Prostate gland (tissue), 2 donors: ENCODE results near the gene PPFIA2. TPM values are rescaled to one million over a fixed set of nuclear protein-coding genes. Genes with fewer than 3 reads are reported as not detected.

ENCODE experiments used
- DNase-seq: peaks from one replicate; pipeline ENCODE4 v3.0.0-alpha.2; 2019; ENCODE audit warnings: low spot score
- H3K27ac ChIP-seq, 2 donors: fragments of 200-600 bp; sonication (generic); 2 replicates each; pipeline ENCODE4 v1.5.1; 2017 to 2019
- H3K27me3 ChIP-seq: fragments of 200-600 bp; sonication (generic); replicated peaks from 2 replicates; pipeline ENCODE4 v1.5.1; 2019; ENCODE audit not compliant: insufficient read depth
- H3K36me3 ChIP-seq, 2 donors: fragments of 200-600 bp; sonication (generic); 1 replicate in 1 of 2; 2 replicates in 1 of 2; pipeline versions ENCODE4 v1.5.1 to v1.8.1; 2017 to 2019
- H3K4me1 ChIP-seq: fragments of 200-600 bp; sonication (generic); replicated peaks from 2 replicates; pipeline ENCODE4 v1.5.1; 2019
- H3K4me3 ChIP-seq, 2 donors: fragments of 200-600 bp; sonication (generic); 2 replicates each; pipeline ENCODE4 v1.5.1; 2017 to 2019
- H3K9me3 ChIP-seq: fragments of 200-600 bp; sonication (generic); 2 replicates; pipeline ENCODE4 v1.5.1; 2017
- CTCF ChIP-seq, 4 experiments: fragments of 200-600 bp in 2 of 4; fragments of 450-650 bp in 2 of 4; sonication (generic) in 2 of 4; IDR thresholded peaks; 1 replicate in 3 of 4; 2 replicates in 1 of 4; pipeline ENCODE4 v1.5.1; 2016 to 2019; ENCODE audit warnings: antibody characterized with exemption in 4 of 4, mild to moderate bottlenecking in 2 of 4, moderate library complexity in 2 of 4
- POLR2A ChIP-seq: fragments of 450-650 bp; IDR thresholded peaks from one replicate; pipeline ENCODE4 v1.6.1; 2016; ENCODE audit warnings: antibody characterized with exemption, mild to moderate bottlenecking
- POLR2AphosphoS5 ChIP-seq: sonication (generic); formaldehyde crosslinking; IDR thresholded peaks from one replicate; pipeline ENCODE4 v1.6.1; 2017; ENCODE audit warnings: antibody characterized with exemption
- WGBS: methylation state at CpG from one replicate; pipeline ENCODE4 v1.1.5; 2018; 5-methylcytosine and 5-hydroxymethylcytosine counted together
- intact Hi-C: fragments of 100-400 bp; cut with DNase I; formaldehyde crosslinking; loops from one replicate; pipeline ENCODE4 v1.14.2; 2022
- total RNA-seq, 2 donors: library from RNA; depleted of rRNA; stranded (reverse); fragments of >200 nt; gene quantifications; one replicate each; pipeline ENCODE4 v1.1.0, GENCODE V29; 2016

PPFIA2 gene
- total RNA-seq, 2 donors from 2014 or later = 7.3 to 22.9 TPM

- intact Hi-C loops = no loop called here
- Histone ChIP-seq H3K9me3 (no peaks in the 10 kb centered on the region), H3K36me3 (no peaks in the 10 kb centered on the region), H3K4me3 (no peak overlapping the region), H3K4me1 (no peaks in the 10 kb centered on the region), H3K27me3 (no peaks in the 10 kb centered on the region), H3K27ac (no peak overlapping the region)
- WGBS = 47% methylated on average over 1 of the region's 1 CpG
- TF ChIP-seq POLR2AphosphoS5 (no peak), POLR2A (no peak), CTCF (IDR thresholded peaks at IDR 0.05) (no peak)
- no peak for DNase-seq
Measured at GRCh38 chr12:81470923-81471322, 288.2 kb downstream of the PPFIA2 start.

- DNase-seq = no peak
- no peak for TF ChIP-seq CTCF (IDR thresholded peaks at IDR 0.05)
- no peak for TF ChIP-seq POLR2AphosphoS5
- no peak for TF ChIP-seq POLR2A
- 21% methylated on average over 2 of the region's 2 CpGs for WGBS
- intact Hi-C loops = no loop called here
- Histone ChIP-seq H3K36me3 (no peaks in the 10 kb centered on the region), H3K4me3 (no peak overlapping the region), H3K27ac (no peak overlapping the region), H3K4me1 (no peaks in the 10 kb centered on the region), H3K9me3 (no peaks in the 10 kb centered on the region), H3K27me3 (no peaks in the 10 kb centered on the region)
Measured at GRCh38 chr12:81468206-81468605, 290.9 kb downstream of the PPFIA2 start.

- TF ChIP-seq POLR2A = no peak
- TF ChIP-seq POLR2AphosphoS5 = no peak
- TF ChIP-seq CTCF (IDR thresholded peaks at IDR 0.05) = no peak
- DNase-seq = no peak
- Histone ChIP-seq H3K27me3 (no peaks in the 10 kb centered on the region), H3K27ac (no peak overlapping the region), H3K4me1 (no peaks in the 10 kb centered on the region), H3K36me3 (no peaks in the 10 kb centered on the region), H3K4me3 (no peak overlapping the region), H3K9me3 (no peaks in the 10 kb centered on the region)
- intact Hi-C loops = no loop called here
- WGBS = 94% methylated on average over 3 of the region's 3 CpGs
Measured at GRCh38 chr12:81465876-81466275, 293.3 kb downstream of the PPFIA2 start.

- H3K27ac ChIP-seq = no peak overlapping the region
- no peaks in the 10 kb centered on the region for H3K9me3 ChIP-seq
- no peak overlapping the region for H3K4me3 ChIP-seq
- no peaks in the 10 kb centered on the region for H3K4me1 ChIP-seq
- TF ChIP-seq CTCF (IDR thresholded peaks at IDR 0.05) (no peak), POLR2AphosphoS5 (no peak), POLR2A (no peak)
- intact Hi-C loops = no loop called here
- no peaks in the 10 kb centered on the region for H3K36me3 ChIP-seq
- WGBS = 73% methylated on average over 3 of the region's 3 CpGs
- DNase-seq = no peak
- H3K27me3 ChIP-seq = no peaks in the 10 kb centered on the region
Measured at GRCh38 chr12:81465191-81465590, 294.0 kb downstream of the PPFIA2 start.

GRCh38 chr12:81461163-81461562 is 298.0 kb downstream of the PPFIA2 start:
- no peak for DNase-seq
- intact Hi-C loops = no loop called here
- Histone ChIP-seq H3K9me3 (no peaks in the 10 kb centered on the region), H3K36me3 (no peaks in the 10 kb centered on the region), H3K4me3 (no peak overlapping the region), H3K4me1 (no peaks in the 10 kb centered on the region), H3K27ac (no peak overlapping the region), H3K27me3 (no peaks in the 10 kb centered on the region)
- TF ChIP-seq POLR2AphosphoS5 (no peak), POLR2A (no peak), CTCF (IDR thresholded peaks at IDR 0.05) (no peak)
- WGBS = 52% methylated on average over 4 of the region's 4 CpGs
